GM06990 (cell line): ENCODE data around the gene NTF3.

Experiments
- DNase-seq: peaks from one replicate; pipeline ENCODE4 v3.0.0-alpha.2; 2011; ENCODE audit not compliant: insufficient read length; ENCODE audit errors: extremely low read depth
- H3K27me3 ChIP-seq: replicated peaks from 2 replicates; pipeline ENCODE4 v1.6.0; 2011; ENCODE audit warnings: low read length; ENCODE audit not compliant: control insufficient read depth, insufficient read depth
- H3K36me3 ChIP-seq: 2 replicates; pipeline ENCODE4 v1.5.1; 2011; ENCODE audit warnings: low read length; ENCODE audit not compliant: control insufficient read depth, insufficient read depth
- H3K4me3 ChIP-seq: replicated peaks from 2 replicates; pipeline ENCODE4 v1.5.1; 2011; ENCODE audit warnings: low read depth, mild to moderate bottlenecking, control low read depth, low read length
- TF ChIP-seq, protein P1 (sequence below): IDR thresholded peaks from 2 replicates; pipeline ENCODE4 v1.5.1; 2011; ENCODE audit warnings: low read length, control low read depth, mild to moderate bottlenecking, inconsistent platforms; ENCODE audit not compliant: insufficient read depth, poor library complexity, severe bottlenecking

NTF3 gene

GRCh38 chr12:5403411-5403810, 28.5 kb upstream of the NTF3 start:
- Histone ChIP-seq H3K27me3 (no peaks in the 10 kb centered on the region; the same call in none of the 2 replicates), H3K4me3 (no peak overlapping the region), H3K36me3 (no peaks in the 10 kb centered on the region)
- no peak for DNase-seq
- TF ChIP-seq, protein P1, sequence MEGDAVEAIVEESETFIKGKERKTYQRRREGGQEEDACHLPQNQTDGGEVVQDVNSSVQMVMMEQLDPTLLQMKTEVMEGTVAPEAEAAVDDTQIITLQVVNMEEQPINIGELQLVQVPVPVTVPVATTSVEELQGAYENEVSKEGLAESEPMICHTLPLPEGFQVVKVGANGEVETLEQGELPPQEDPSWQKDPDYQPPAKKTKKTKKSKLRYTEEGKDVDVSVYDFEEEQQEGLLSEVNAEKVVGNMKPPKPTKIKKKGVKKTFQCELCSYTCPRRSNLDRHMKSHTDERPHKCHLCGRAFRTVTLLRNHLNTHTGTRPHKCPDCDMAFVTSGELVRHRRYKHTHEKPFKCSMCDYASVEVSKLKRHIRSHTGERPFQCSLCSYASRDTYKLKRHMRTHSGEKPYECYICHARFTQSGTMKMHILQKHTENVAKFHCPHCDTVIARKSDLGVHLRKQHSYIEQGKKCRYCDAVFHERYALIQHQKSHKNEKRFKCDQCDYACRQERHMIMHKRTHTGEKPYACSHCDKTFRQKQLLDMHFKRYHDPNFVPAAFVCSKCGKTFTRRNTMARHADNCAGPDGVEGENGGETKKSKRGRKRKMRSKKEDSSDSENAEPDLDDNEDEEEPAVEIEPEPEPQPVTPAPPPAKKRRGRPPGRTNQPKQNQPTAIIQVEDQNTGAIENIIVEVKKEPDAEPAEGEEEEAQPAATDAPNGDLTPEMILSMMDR: no peak

GRCh38 chr12:5407034-5407856, 24.7 kb upstream of the NTF3 start:
- H3K4me3 ChIP-seq: no peak overlapping the region

GRCh38 chr12:5409619-5410018, 22.3 kb upstream of the NTF3 start:
- DNase-seq: no peak
- TF ChIP-seq, protein P1: no peak
- H3K27me3 ChIP-seq: no peaks in the 10 kb centered on the region; the same call in none of the 2 replicates
- H3K36me3 ChIP-seq: no peaks in the 10 kb centered on the region
- H3K4me3 ChIP-seq: no peak overlapping the region

More at GRCh38 chr12:5407034-5407856, 24.7 kb upstream of the NTF3 start:
- Histone ChIP-seq H3K36me3 (no peaks in the 10 kb centered on the region), H3K27me3 (no peaks in the 10 kb centered on the region; the same call in none of the 2 replicates)
- TF ChIP-seq, protein P1: no peak
- no peak for DNase-seq

- TF ChIP-seq, protein P1: no peak
- Histone ChIP-seq H3K27me3 (no peaks in the 10 kb centered on the region), H3K4me3 (no peak overlapping the region), H3K36me3 (no peaks in the 10 kb centered on the region)
- no peak for DNase-seq
Measured at GRCh38 chr12:5416571-5416970, 15.3 kb upstream of the NTF3 start.

DNA sequence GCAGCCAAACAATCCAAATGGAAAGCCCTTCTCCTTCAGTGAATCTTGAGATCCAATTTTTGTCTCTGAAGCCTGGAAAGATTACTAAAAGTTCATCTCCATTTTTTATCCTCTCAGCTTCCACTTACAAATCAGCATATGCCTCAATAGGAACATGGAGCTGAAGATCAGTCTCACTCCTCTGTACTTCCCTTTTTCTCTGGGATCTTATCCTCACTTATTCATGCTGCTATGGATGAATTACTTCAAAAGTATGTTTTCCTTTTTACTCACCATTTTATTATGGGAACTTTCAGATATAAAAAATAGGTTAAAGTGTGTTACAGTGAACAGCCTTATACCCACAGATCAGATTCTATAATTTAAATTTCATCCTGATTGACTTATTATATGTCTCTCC, 14.4 kb upstream of the NTF3 start:
- no peak overlapping the region for H3K4me3 ChIP-seq
- DNase-seq: no peak
- H3K27me3 ChIP-seq: no peaks in the 10 kb centered on the region

More for the DNA sequence above, 14.4 kb upstream of the NTF3 start:
- no peaks in the 10 kb centered on the region for H3K36me3 ChIP-seq
- TF ChIP-seq, protein P1: no peak
